ENCODE data around the gene NUMB. TPM values are rescaled to one million over a fixed set of nuclear protein-coding genes. Genes with fewer than 3 reads are reported as not detected.

The NUMB gene
- total RNA-seq, 1 donor from 2014 or later, result 33.1 TPM

- Histone ChIP-seq H3K36me3 (ENCODE audit: control insufficient read depth, insufficient read depth, low read length) (peaks cover 2% of the 10 kb centered on the region), H3K27me3 (ENCODE audit: control insufficient read depth, insufficient read depth, low read length) (no peaks in the 10 kb centered on the region), H3K4me3 (ENCODE audit: low read depth, low read length) (no peak overlapping the region)
- DNase-seq (ENCODE audit: low read depth), result no peak
- TF ChIP-seq, protein P1, sequence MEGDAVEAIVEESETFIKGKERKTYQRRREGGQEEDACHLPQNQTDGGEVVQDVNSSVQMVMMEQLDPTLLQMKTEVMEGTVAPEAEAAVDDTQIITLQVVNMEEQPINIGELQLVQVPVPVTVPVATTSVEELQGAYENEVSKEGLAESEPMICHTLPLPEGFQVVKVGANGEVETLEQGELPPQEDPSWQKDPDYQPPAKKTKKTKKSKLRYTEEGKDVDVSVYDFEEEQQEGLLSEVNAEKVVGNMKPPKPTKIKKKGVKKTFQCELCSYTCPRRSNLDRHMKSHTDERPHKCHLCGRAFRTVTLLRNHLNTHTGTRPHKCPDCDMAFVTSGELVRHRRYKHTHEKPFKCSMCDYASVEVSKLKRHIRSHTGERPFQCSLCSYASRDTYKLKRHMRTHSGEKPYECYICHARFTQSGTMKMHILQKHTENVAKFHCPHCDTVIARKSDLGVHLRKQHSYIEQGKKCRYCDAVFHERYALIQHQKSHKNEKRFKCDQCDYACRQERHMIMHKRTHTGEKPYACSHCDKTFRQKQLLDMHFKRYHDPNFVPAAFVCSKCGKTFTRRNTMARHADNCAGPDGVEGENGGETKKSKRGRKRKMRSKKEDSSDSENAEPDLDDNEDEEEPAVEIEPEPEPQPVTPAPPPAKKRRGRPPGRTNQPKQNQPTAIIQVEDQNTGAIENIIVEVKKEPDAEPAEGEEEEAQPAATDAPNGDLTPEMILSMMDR (IDR thresholded peaks at IDR 0.05; ENCODE audit: insufficient read depth, low read length, poor library complexity, severe bottlenecking), result no peak
These were observed 181.5 kb downstream of the NUMB start for GRCh38 chr14:73276836-73277235.

DNA sequence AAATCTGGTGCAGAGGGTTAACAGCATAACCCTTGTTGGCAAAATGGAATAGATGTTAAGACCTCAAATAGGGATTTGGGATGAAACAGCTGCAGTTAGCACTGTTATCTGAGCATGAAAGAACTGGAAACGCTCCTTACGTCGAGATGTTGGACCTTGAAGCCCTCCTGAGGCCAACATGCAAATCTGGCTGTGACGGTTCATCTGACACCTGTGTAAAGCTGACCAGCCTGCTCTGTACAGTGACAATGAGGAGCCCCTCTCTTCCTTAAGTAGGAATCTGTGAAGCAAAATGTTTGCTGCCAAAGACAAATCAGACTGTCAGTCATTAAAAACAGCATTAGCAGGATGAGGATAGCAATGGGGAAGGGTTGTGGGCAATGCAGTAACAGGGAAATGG, 184.5 kb downstream of the NUMB start:
- H3K27me3 ChIP-seq (ENCODE audit: control insufficient read depth, insufficient read depth, low read length), result no peaks in the 10 kb centered on the region
- TF ChIP-seq, protein P1 (IDR thresholded peaks at IDR 0.05; ENCODE audit: insufficient read depth, low read length, poor library complexity, severe bottlenecking), result no peak
- DNase-seq (ENCODE audit: low read depth), result no peak
- H3K4me3 ChIP-seq (ENCODE audit: low read depth, low read length), result no peak overlapping the region
- H3K36me3 ChIP-seq (ENCODE audit: control insufficient read depth, insufficient read depth, low read length), result peaks cover 2% of the 10 kb centered on the region

DNA sequence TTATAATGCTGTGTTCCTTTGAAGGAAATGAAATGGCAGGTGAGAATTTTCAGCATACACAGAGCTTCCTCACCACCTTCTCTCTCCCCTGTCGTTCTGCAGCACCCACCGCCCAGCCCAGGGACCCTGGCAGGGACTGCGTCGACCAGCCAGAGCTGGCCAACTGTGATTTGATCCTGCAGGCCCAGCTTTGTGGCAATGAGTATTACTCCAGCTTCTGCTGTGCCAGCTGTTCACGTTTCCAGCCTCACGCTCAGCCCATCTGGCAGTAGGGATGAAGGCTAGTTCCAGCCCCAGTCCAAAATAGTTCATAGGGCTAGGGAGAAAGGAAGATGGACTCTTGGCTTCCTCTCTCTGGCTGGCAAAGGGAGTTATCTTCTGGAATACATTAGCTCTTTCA, 186.0 kb downstream of the NUMB start:
- no peaks in the 10 kb centered on the region for H3K27me3 ChIP-seq (ENCODE audit: control insufficient read depth, insufficient read depth, low read length)
- peaks cover 4% of the 10 kb centered on the region for H3K36me3 ChIP-seq (ENCODE audit: control insufficient read depth, insufficient read depth, low read length)
- TF ChIP-seq, protein P1 (IDR thresholded peaks at IDR 0.05; ENCODE audit: insufficient read depth, low read length, poor library complexity, severe bottlenecking), result no peak
- no peak overlapping the region for H3K4me3 ChIP-seq (ENCODE audit: low read depth, low read length)
- DNase-seq (ENCODE audit: low read depth), result no peak

DNA sequence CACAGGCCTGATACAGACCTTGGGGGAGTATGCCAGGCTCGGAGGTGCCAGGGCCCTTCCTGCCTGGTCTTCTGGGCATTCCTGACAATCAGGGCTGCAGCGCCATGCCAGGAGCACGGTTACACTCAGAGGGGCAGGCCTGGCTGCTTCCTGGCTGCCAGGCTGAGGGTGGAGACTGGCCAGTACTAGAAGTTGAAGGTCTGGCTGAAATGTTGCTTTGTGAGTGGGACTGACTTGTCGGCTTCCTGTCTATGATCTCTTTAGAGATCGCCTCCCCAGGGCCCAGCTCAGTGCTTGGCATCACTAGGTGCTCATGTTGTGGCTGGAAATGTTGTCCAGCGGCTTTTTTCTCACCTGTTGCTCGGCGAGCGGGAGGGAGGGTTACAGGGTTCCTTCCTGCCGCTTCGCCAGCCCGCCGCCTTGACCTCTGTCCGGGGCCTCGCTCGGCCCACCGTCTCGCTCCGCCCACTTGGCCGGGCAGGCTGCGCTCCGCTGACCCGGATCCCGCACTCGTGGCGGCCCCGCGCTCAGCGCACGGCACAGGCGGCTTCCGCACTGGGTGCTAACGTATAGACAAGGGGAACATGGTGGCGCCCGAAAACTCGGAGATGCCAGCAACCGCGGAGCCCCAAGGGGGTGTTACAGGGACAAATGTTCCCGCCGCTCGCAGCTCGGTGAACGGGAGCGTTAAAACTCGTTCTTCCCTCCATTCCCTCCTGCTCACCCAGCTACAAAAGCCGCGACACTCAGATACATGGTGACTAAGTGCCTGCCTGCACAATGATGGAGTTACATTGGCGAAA, 188.4 kb downstream of the NUMB start:
- Histone ChIP-seq H3K4me3 (ENCODE audit: low read depth, low read length) (peak overlapping the region; percentile 18), H3K27me3 (ENCODE audit: control insufficient read depth, insufficient read depth, low read length) (no peaks in the 10 kb centered on the region), H3K36me3 (ENCODE audit: control insufficient read depth, insufficient read depth, low read length) (peaks cover 4% of the 10 kb centered on the region)
- TF ChIP-seq, protein P1 (IDR thresholded peaks at IDR 0.05; ENCODE audit: insufficient read depth, low read length, poor library complexity, severe bottlenecking), result no peak
- DNase-seq (ENCODE audit: low read depth), result no peak

DNA sequence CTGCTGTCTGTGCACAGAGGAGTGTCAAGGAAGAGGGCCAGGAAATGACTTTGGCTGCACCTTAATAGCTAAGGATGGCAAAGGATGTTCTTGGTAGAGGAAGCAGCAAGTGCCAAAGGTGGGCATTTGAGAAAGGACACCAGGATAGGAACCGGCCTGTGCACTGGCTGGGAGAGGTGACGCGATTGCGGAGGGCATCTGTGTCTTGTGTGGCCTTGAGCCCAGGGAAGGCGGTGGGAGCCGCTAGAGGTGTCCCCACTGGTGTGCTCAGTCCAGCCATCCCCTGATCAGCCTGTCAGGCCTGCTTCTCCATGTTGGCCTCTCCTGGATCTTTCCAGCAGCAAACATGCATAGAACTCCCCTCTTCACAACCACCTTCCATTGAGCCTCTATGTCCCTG, 190.9 kb downstream of the NUMB start:
- H3K36me3 ChIP-seq (ENCODE audit: control insufficient read depth, insufficient read depth, low read length), result peaks cover 4% of the 10 kb centered on the region
- TF ChIP-seq, protein P1 (IDR thresholded peaks at IDR 0.05; ENCODE audit: insufficient read depth, low read length, poor library complexity, severe bottlenecking), result no peak
- no peak for DNase-seq (ENCODE audit: low read depth)
- no peak overlapping the region for H3K4me3 ChIP-seq (ENCODE audit: low read depth, low read length)
- H3K27me3 ChIP-seq (ENCODE audit: control insufficient read depth, insufficient read depth, low read length), result no peaks in the 10 kb centered on the region

- TF ChIP-seq, protein P1 (IDR thresholded peaks at IDR 0.05; ENCODE audit: insufficient read depth, low read length, poor library complexity, severe bottlenecking), result no peak
- DNase-seq (ENCODE audit: low read depth), result no peak
- H3K36me3 ChIP-seq (ENCODE audit: control insufficient read depth, insufficient read depth, low read length), result peaks cover 4% of the 10 kb centered on the region
- H3K4me3 ChIP-seq (ENCODE audit: low read depth, low read length), result no peak overlapping the region
- H3K27me3 ChIP-seq (ENCODE audit: control insufficient read depth, insufficient read depth, low read length), result no peaks in the 10 kb centered on the region
These were observed 192.0 kb downstream of the NUMB start for GRCh38 chr14:73266317-73266716.

Data from kidney epithelial cell (primary cell).